ENCODE measurements around the gene RNF114. TPM values are rescaled to one million over a fixed set of nuclear protein-coding genes. Genes with fewer than 3 reads are reported as not detected.

RNF114 gene
- total and polyA plus RNA-seq, 10 of the 15 experiments (the other 5 are each of a cell fraction or from before 2014, with no cell fraction given), result 28.0 to 82.3 (median 47.2) TPM

- Histone ChIP-seq H4K20me1 (ENCODE audit: control insufficient read depth, insufficient read depth) (no peaks in the 10 kb centered on the region), H3K4me2 (ENCODE audit: control insufficient read depth, insufficient read depth) (no peak overlapping the region), H3K9ac (ENCODE audit: control insufficient read depth, insufficient read depth, low read length) (no peak overlapping the region), H3K36me3 (ENCODE audit: control insufficient read depth in 2 of 2, insufficient read depth in 2 of 2, low read length in 1 of 2) (no peaks in the 10 kb centered on the region), H3K27ac (ENCODE audit: control insufficient read depth, insufficient read depth) (no peak overlapping the region), H3K4me3 (no peak overlapping the region), H2AFZ (ENCODE audit: control insufficient read depth, low read depth, low read length) (no peak overlapping the region), H3K27me3 (replicated peaks in 1 of 2; ENCODE audit: control insufficient read depth in 2 of 2, insufficient read depth in 2 of 2, low read length in 1 of 2) (no peaks in the 10 kb centered on the region), H3K4me1 (ENCODE audit: control insufficient read depth, insufficient read depth, low read length) (peaks cover 13% of the 10 kb centered on the region), H3K79me2 (ENCODE audit: control insufficient read depth, insufficient read depth, low read length) (no peaks in the 10 kb centered on the region), H3K9me3 (replicated peaks; ENCODE audit: control insufficient read depth, insufficient read depth, low read length) (no peaks in the 10 kb centered on the region)
- in situ Hi-C loops (cut with MboI), result no loop called here
- DNase-seq (ENCODE audit: low read depth, low spot score) (no peak), FAIRE-seq (no peak), ATAC-seq (no peak)
- intact Hi-C loops (cut with micrococcal nuclease; ENCODE audit: unreplicated experiment), result no loop called here
- WGBS (ENCODE audit: insufficient coverage, insufficient replicate concordance, low lambda C conversion rate, missing lambda C conversion rate), result 51% methylated on average over 4 of the region's 4 CpGs
- TF ChIP-seq, protein P1, sequence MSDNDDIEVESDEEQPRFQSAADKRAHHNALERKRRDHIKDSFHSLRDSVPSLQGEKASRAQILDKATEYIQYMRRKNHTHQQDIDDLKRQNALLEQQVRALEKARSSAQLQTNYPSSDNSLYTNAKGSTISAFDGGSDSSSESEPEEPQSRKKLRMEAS (IDR thresholded peaks at IDR 0.05; ENCODE audit: low read depth, low read length), result no peak
- 0 out of 2 replicates have a peak, but pooled peaks have one; percentile 59 for TF ChIP-seq MEF2A (IDR thresholded peaks at IDR 0.05; ENCODE audit: insufficient read depth, low read depth, low read length)
- no peak for TF ChIP-seq CHD2 (IDR thresholded peaks at IDR 0.05; ENCODE audit: borderline replicate concordance, low read depth, low read length)
- peak in 1 of 2 experiments; percentile 39; a peak in 1 of 4 replicates for TF ChIP-seq CEBPB (IDR thresholded peaks at IDR 0.05; ENCODE audit: borderline replicate concordance in 1 of 2, low read depth in 2 of 2, low read length in 2 of 2)
- no peak for TF ChIP-seq ETV6 (conservative IDR thresholded peaks at IDR 0.05 in 1 of 2, IDR thresholded peaks at IDR 0.05 in 1 of 2; ENCODE audit: borderline replicate concordance in 1 of 2, low read depth in 1 of 2)
- TF ChIP-seq JUNB (IDR thresholded peaks at IDR 0.05), result peak; percentile 24; the same call in 1 of the 2 replicates
- ChIA-PET CTCF (interaction anchor here (1.4 kb wide), 1 partner anchor 68 kb away, joined by 3 read pairs; no protein-coding TSS in a partner anchor), RAD21 (ENCODE audit: unreplicated experiment) (no interaction called here), POLR2A (no interaction called here), SMC1A (ENCODE audit: uncharacterized antibody, unreplicated experiment) (interaction anchor here (1.8 kb wide), 1 partner anchor 9 kb away, joined by 4 read pairs; no protein-coding TSS in a partner anchor)
- BruUV-seq (replicated peaks), result no TSS peak
These were observed 67.1 kb downstream of the RNF114 start for GRCh38 chr20:50003253-50003656.

Small RNA genes lying within 50 kb of the gene (small RNA-seq; reads per million reads assigned to genes)
- gene RF00017 (not detected), gene RF00019 (not detected), gene RNU6-147P (not detected)

Other genes starting within 250 kb of the RNF114 start
- gene B4GALT5, start 222.5 kb upstream of the RNF114 start, total RNA-seq (2014; rRNA removed), result 11.6 and 12.7 TPM in 2 replicates
- 25.2 and 25.4 TPM in 2 replicates for gene B4GALT5, start 222.5 kb upstream of the RNF114 start, total RNA-seq (2014; rRNA removed; fragmentation: Illumina TruSeq; extraction: Trizol)
- gene B4GALT5, start 222.5 kb upstream of the RNF114 start, total RNA-seq (2021), result 28.3 and 28.7 TPM in 2 replicates
- 55.5 and 58.7 TPM in 2 replicates for gene B4GALT5, start 222.5 kb upstream of the RNF114 start, polyA plus RNA-seq (2011; rRNA removed)
- gene B4GALT5, start 222.5 kb upstream of the RNF114 start, polyA plus RNA-seq (2014; fragmentation: Illumina TruSeq; extraction: Trizol), result 34.9 and 37.4 TPM in 2 replicates
- 10 to 100 TPM; 10.0 to 15.3 TPM for gene B4GALT5, start 222.5 kb upstream of the RNF114 start, polyA plus RNA-seq (2014; fragmentation: Nextera tagmentation; extraction: Ambion mirVana)
- gene B4GALT5, start 222.5 kb upstream of the RNF114 start, polyA plus RNA-seq (2014; rRNA removed), result 24.6 and 25.5 TPM in 2 replicates
- 1 to 10 TPM; 2.0 to 2.8 TPM for gene B4GALT5, start 222.5 kb upstream of the RNF114 start, polyA plus RNA-seq (2016; fragmentation: Nextera tagmentation; extraction: Ambion mirVana)
- gene SLC9A8, start 123.6 kb upstream of the RNF114 start, total RNA-seq (2014; rRNA removed), result 11.7 and 15.5 TPM in 2 replicates
- 7.8 and 8.8 TPM in 2 replicates for gene SLC9A8, start 123.6 kb upstream of the RNF114 start, total RNA-seq (2014; rRNA removed; fragmentation: Illumina TruSeq; extraction: Trizol)
- 11.5 and 11.8 TPM in 2 replicates for gene SLC9A8, start 123.6 kb upstream of the RNF114 start, total RNA-seq (2021)
- 3.0 and 5.1 TPM in 2 replicates for gene SLC9A8, start 123.6 kb upstream of the RNF114 start, polyA plus RNA-seq (2011; rRNA removed)
- gene SLC9A8, start 123.6 kb upstream of the RNF114 start, polyA plus RNA-seq (2014; fragmentation: Illumina TruSeq; extraction: Trizol), result 6.5 and 8.2 TPM in 2 replicates
- under 1 TPM; 0.40 to 0.53 TPM for gene SLC9A8, start 123.6 kb upstream of the RNF114 start, polyA plus RNA-seq (2014; fragmentation: Nextera tagmentation; extraction: Ambion mirVana)
- gene SLC9A8, start 123.6 kb upstream of the RNF114 start, polyA plus RNA-seq (2014; rRNA removed), result 8.9 and 9.5 TPM in 2 replicates
- 1 to 10 TPM; 4.7 to 4.9 TPM for gene SLC9A8, start 123.6 kb upstream of the RNF114 start, polyA plus RNA-seq (2016; fragmentation: Nextera tagmentation; extraction: Ambion mirVana)
- 3.7 and 5.3 TPM in 2 replicates for gene SPATA2, start 20.9 kb upstream of the RNF114 start, total RNA-seq (2014; rRNA removed)
- gene SPATA2, start 20.9 kb upstream of the RNF114 start, total RNA-seq (2014; rRNA removed; fragmentation: Illumina TruSeq; extraction: Trizol), result 2.9 and 3.4 TPM in 2 replicates
- gene SPATA2, start 20.9 kb upstream of the RNF114 start, total RNA-seq (2021), result 10.1 and 11.7 TPM in 2 replicates
- 2.8 and 5.5 TPM in 2 replicates for gene SPATA2, start 20.9 kb upstream of the RNF114 start, polyA plus RNA-seq (2011; rRNA removed)
- gene SPATA2, start 20.9 kb upstream of the RNF114 start, polyA plus RNA-seq (2014; fragmentation: Illumina TruSeq; extraction: Trizol), result 4.6 and 5.7 TPM in 2 replicates
- 1 to 10 TPM in 1 of 2 experiments, under 1 TPM in 1; 0.93 to 1.3 TPM for gene SPATA2, start 20.9 kb upstream of the RNF114 start, polyA plus RNA-seq (2014; fragmentation: Nextera tagmentation; extraction: Ambion mirVana)
- 6.4 and 7.8 TPM in 2 replicates for gene SPATA2, start 20.9 kb upstream of the RNF114 start, polyA plus RNA-seq (2014; rRNA removed)
- gene SPATA2, start 20.9 kb upstream of the RNF114 start, polyA plus RNA-seq (2016; fragmentation: Nextera tagmentation; extraction: Ambion mirVana), result 1 to 10 TPM; 7.9 to 8.7 TPM
- gene SNAI1, start 46.6 kb downstream of the RNF114 start, total RNA-seq (2014; rRNA removed), result 0.05 and 0.17 TPM in 2 replicates
- gene SNAI1, start 46.6 kb downstream of the RNF114 start, total RNA-seq (2014; rRNA removed; fragmentation: Illumina TruSeq; extraction: Trizol), result 0.09 and 0.13 TPM in 2 replicates
- 0.33 and 0.43 TPM in 2 replicates for gene SNAI1, start 46.6 kb downstream of the RNF114 start, total RNA-seq (2021)
- gene SNAI1, start 46.6 kb downstream of the RNF114 start, polyA plus RNA-seq (2011; rRNA removed), result 0.11 TPM in 1 of 2 replicates, not detected in the other
- 0.22 TPM in 1 of 2 replicates, not detected in the other for gene SNAI1, start 46.6 kb downstream of the RNF114 start, polyA plus RNA-seq (2014; fragmentation: Illumina TruSeq; extraction: Trizol)
- not detected for gene SNAI1, start 46.6 kb downstream of the RNF114 start, polyA plus RNA-seq (2014; fragmentation: Nextera tagmentation; extraction: Ambion mirVana)
- 0.13 and 0.27 TPM in 2 replicates for gene SNAI1, start 46.6 kb downstream of the RNF114 start, polyA plus RNA-seq (2014; rRNA removed)
- under 1 TPM; 0.78 to 0.79 TPM for gene SNAI1, start 46.6 kb downstream of the RNF114 start, polyA plus RNA-seq (2016; fragmentation: Nextera tagmentation; extraction: Ambion mirVana)
- gene UBE2V1, start 176.8 kb downstream of the RNF114 start, total RNA-seq (2014; rRNA removed), result 51.8 and 57.8 TPM in 2 replicates
- gene UBE2V1, start 176.8 kb downstream of the RNF114 start, total RNA-seq (2014; rRNA removed; fragmentation: Illumina TruSeq; extraction: Trizol), result 87.4 and 90.5 TPM in 2 replicates
- 102 and 104 TPM in 2 replicates for gene UBE2V1, start 176.8 kb downstream of the RNF114 start, total RNA-seq (2021)
- 110 and 131 TPM in 2 replicates for gene UBE2V1, start 176.8 kb downstream of the RNF114 start, polyA plus RNA-seq (2011; rRNA removed)
- gene UBE2V1, start 176.8 kb downstream of the RNF114 start, polyA plus RNA-seq (2014; fragmentation: Illumina TruSeq; extraction: Trizol), result 219 and 257 TPM in 2 replicates
- 100 to 1,000 TPM; 151 to 215 TPM for gene UBE2V1, start 176.8 kb downstream of the RNF114 start, polyA plus RNA-seq (2014; fragmentation: Nextera tagmentation; extraction: Ambion mirVana)
- 109 and 131 TPM in 2 replicates for gene UBE2V1, start 176.8 kb downstream of the RNF114 start, polyA plus RNA-seq (2014; rRNA removed)
- gene UBE2V1, start 176.8 kb downstream of the RNF114 start, polyA plus RNA-seq (2016; fragmentation: Nextera tagmentation; extraction: Ambion mirVana), result 100 to 1,000 TPM; 181 to 188 TPM
- gene PEDS1, start 217.3 kb downstream of the RNF114 start, total RNA-seq (2014; rRNA removed), result 24.2 and 24.5 TPM in 2 replicates
- 12.1 and 12.2 TPM in 2 replicates for gene PEDS1, start 217.3 kb downstream of the RNF114 start, total RNA-seq (2014; rRNA removed; fragmentation: Illumina TruSeq; extraction: Trizol)
- 15.1 and 15.4 TPM in 2 replicates for gene PEDS1, start 217.3 kb downstream of the RNF114 start, total RNA-seq (2021)
- gene PEDS1, start 217.3 kb downstream of the RNF114 start, polyA plus RNA-seq (2011; rRNA removed), result 5.2 and 15.9 TPM in 2 replicates
- 9.9 and 17.8 TPM in 2 replicates for gene PEDS1, start 217.3 kb downstream of the RNF114 start, polyA plus RNA-seq (2014; fragmentation: Illumina TruSeq; extraction: Trizol)
- gene PEDS1, start 217.3 kb downstream of the RNF114 start, polyA plus RNA-seq (2014; fragmentation: Nextera tagmentation; extraction: Ambion mirVana), result 1 to 10 TPM; 1.7 to 4.3 TPM
- 25.6 and 26.1 TPM in 2 replicates for gene PEDS1, start 217.3 kb downstream of the RNF114 start, polyA plus RNA-seq (2014; rRNA removed)
- gene PEDS1, start 217.3 kb downstream of the RNF114 start, polyA plus RNA-seq (2016; fragmentation: Nextera tagmentation; extraction: Ambion mirVana), result 10 to 100 TPM; 19.7 to 20.9 TPM

Data from GM12878 (cell line).